Loucy (cell line): ENCODE results near the gene LRRC55.

ENCODE experiments used
- CTCF ChIP-seq: fragments of 200-600 bp; sonication (generic); conservative IDR thresholded peaks from 2 replicates; pipeline ENCODE4 v1.5.1; 2014; ENCODE audit warnings: mild to moderate bottlenecking, antibody characterized with exemption, low read length
- EZH2phosphoT487 ChIP-seq: fragments of 200-600 bp; IDR thresholded peaks from 2 replicates; pipeline ENCODE4 v1.6.1; 2018; ENCODE audit warnings: antibody characterized with exemption, mild to moderate bottlenecking, moderate library complexity, borderline replicate concordance

- TF ChIP-seq CTCF (no peak), EZH2phosphoT487 (no peak)
Observed at GRCh38 chr11:57235761-57236703, 54.3 kb downstream of the LRRC55 start.
